Astrocyte (in vitro differentiated cells and primary cell): ENCODE measurements around the gene CDC73. TPM values are rescaled to one million over a fixed set of nuclear protein-coding genes. Genes with fewer than 3 reads are reported as not detected.
"Not testable (repeated sequence)": the region's sequence is repeated elsewhere in the genome, so short reads cannot be mapped to it uniquely, and the experiment has no call there.

Experiments
- DNase-seq: peaks from one replicate; pipeline ENCODE4 v3.0.0-alpha.2; 2010; ENCODE audit warnings: low read depth
- FAIRE-seq: peaks from 2 replicates; lab custom pipeline; 2011; peaks lifted over from hg19 to GRCh38; lab: Jason Lieb, UNC
- H2AFZ ChIP-seq: 2 replicates; pipeline ENCODE4 v1.6.0; 2012; ENCODE audit warnings: low read depth, low read length, inconsistent platforms
- H3K27ac ChIP-seq: 2 replicates; pipeline ENCODE4 v1.5.1; 2011; ENCODE audit warnings: low read depth, low read length, inconsistent platforms
- H3K27me3 ChIP-seq: 2 replicates; pipeline ENCODE4 v1.6.0; 2011; ENCODE audit warnings: low read length, inconsistent platforms; ENCODE audit not compliant: insufficient read depth
- H3K36me3 ChIP-seq: 2 replicates; pipeline ENCODE4 v1.5.1; 2011; ENCODE audit warnings: low read length, inconsistent platforms; ENCODE audit not compliant: insufficient read depth
- H3K4me1 ChIP-seq: 2 replicates; pipeline ENCODE4 v1.5.1; 2011; ENCODE audit warnings: low read length, inconsistent platforms; ENCODE audit not compliant: insufficient read depth
- H3K4me2 ChIP-seq: 2 replicates; pipeline ENCODE4 v1.6.0; 2012; ENCODE audit warnings: low read length, inconsistent platforms
- H3K4me3 ChIP-seq: 2 replicates; pipeline ENCODE4 v1.5.1; 2011; ENCODE audit warnings: low read depth, mild to moderate bottlenecking, low read length, inconsistent platforms; ENCODE audit not compliant: insufficient read depth
- H3K79me2 ChIP-seq: 2 replicates; pipeline ENCODE4 v1.6.0; 2012; ENCODE audit warnings: mild to moderate bottlenecking, low read length, inconsistent platforms; ENCODE audit not compliant: insufficient read depth
- H3K9ac ChIP-seq: 2 replicates; pipeline ENCODE4 v1.6.0; 2012; ENCODE audit warnings: mild to moderate bottlenecking, low read length, inconsistent platforms
- H3K9me3 ChIP-seq: 2 replicates; pipeline ENCODE4 v1.5.1; 2012; ENCODE audit warnings: low read depth, mild to moderate bottlenecking, low read length, inconsistent platforms; ENCODE audit not compliant: insufficient read depth
- H4K20me1 ChIP-seq: 2 replicates; pipeline ENCODE4 v1.6.0; 2012; ENCODE audit warnings: low read length, inconsistent platforms; ENCODE audit not compliant: insufficient read depth
- H3K27ac Mint-ChIP-seq: one replicate; pipeline ENCODE4 v1.8.0; 2021; ENCODE audit warnings: mild to moderate bottlenecking, mixed read lengths; ENCODE audit not compliant: unreplicated experiment
- H3K27me3 Mint-ChIP-seq: one replicate; pipeline ENCODE4 v1.8.0; 2021; ENCODE audit warnings: low read depth, mixed read lengths; ENCODE audit not compliant: unreplicated experiment
- H3K36me3 Mint-ChIP-seq: one replicate; pipeline ENCODE4 v1.8.0; 2021; ENCODE audit warnings: low read depth, mixed read lengths; ENCODE audit not compliant: unreplicated experiment
- H3K4me1 Mint-ChIP-seq: one replicate; pipeline ENCODE4 v1.8.0; 2021; ENCODE audit warnings: low read depth, mixed read lengths; ENCODE audit not compliant: unreplicated experiment
- H3K4me3 Mint-ChIP-seq: one replicate; pipeline ENCODE4 v1.8.0; 2021; ENCODE audit warnings: mild to moderate bottlenecking, moderate library complexity, mixed read lengths; ENCODE audit not compliant: unreplicated experiment
- H3K9me3 Mint-ChIP-seq: one replicate; pipeline ENCODE4 v1.8.0; 2021; ENCODE audit warnings: mild to moderate bottlenecking, mixed read lengths; ENCODE audit not compliant: unreplicated experiment
- EZH2 ChIP-seq: IDR thresholded peaks from 2 replicates; pipeline ENCODE4 v1.6.1; 2012; ENCODE audit warnings: mild to moderate bottlenecking, low read length, inconsistent platforms; ENCODE audit not compliant: insufficient read depth
- total RNA-seq: library from RNA; stranded (reverse); gene quantifications from 2 replicates; pipeline ENCODE4 v1.2.1, GENCODE V29; 2021
- TF ChIP-seq, protein P1 (sequence below): IDR thresholded peaks from 2 replicates; pipeline ENCODE4 v1.5.1; 2011; ENCODE audit warnings: low read depth, mild to moderate bottlenecking, inconsistent platforms, low read length, moderate library complexity; ENCODE audit not compliant: insufficient read depth

CDC73 gene
- total RNA-seq, 1 donor from 2014 or later: 77.7 TPM

DNA sequence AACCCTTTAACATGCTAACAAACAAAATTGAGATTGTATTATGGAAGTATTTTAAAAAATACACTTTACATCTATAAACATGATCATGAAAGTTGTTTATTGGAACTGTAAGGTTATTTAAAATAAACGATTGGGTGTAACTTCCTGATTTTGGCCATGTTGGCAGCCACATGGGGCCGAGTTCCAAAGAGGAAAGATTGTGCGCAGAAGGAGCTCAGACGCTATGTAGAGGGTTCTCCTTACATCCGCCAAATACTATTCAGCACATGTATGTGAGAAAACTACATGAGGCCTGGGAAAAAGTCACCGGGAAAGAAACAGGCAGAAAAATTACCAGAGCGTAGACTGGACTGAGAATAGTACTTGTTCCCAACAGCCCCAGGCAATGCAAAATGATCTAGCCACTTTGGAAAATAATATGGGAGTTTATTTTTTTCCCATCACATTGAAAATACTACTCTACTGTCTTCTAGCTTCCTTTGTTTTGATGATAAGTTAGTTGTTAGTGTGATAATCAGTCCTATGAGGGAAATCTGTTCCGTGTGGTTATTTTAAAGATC, 100.3 kb downstream of the CDC73 start:
- H3K27me3 ChIP-seq: no peaks in the 10 kb centered on the region
- FAIRE-seq (no peak), DNase-seq (no peak)
- no peak for TF ChIP-seq EZH2
- TF ChIP-seq, protein P1, sequence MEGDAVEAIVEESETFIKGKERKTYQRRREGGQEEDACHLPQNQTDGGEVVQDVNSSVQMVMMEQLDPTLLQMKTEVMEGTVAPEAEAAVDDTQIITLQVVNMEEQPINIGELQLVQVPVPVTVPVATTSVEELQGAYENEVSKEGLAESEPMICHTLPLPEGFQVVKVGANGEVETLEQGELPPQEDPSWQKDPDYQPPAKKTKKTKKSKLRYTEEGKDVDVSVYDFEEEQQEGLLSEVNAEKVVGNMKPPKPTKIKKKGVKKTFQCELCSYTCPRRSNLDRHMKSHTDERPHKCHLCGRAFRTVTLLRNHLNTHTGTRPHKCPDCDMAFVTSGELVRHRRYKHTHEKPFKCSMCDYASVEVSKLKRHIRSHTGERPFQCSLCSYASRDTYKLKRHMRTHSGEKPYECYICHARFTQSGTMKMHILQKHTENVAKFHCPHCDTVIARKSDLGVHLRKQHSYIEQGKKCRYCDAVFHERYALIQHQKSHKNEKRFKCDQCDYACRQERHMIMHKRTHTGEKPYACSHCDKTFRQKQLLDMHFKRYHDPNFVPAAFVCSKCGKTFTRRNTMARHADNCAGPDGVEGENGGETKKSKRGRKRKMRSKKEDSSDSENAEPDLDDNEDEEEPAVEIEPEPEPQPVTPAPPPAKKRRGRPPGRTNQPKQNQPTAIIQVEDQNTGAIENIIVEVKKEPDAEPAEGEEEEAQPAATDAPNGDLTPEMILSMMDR: no peak
- peaks cover 7% of the 10 kb centered on the region for H4K20me1 ChIP-seq
- H3K36me3 Mint-ChIP-seq: peaks cover 18% of the 10 kb centered on the region
- H3K9ac ChIP-seq: no peak overlapping the region
- H3K9me3 ChIP-seq: no peaks in the 10 kb centered on the region
- H3K27ac Mint-ChIP-seq: no peak overlapping the region
- no peak overlapping the region for H3K4me3 Mint-ChIP-seq
- no peaks in the 10 kb centered on the region for H3K27me3 Mint-ChIP-seq
- H2AFZ ChIP-seq: no peak overlapping the region
- no peaks in the 10 kb centered on the region for H3K9me3 Mint-ChIP-seq
- H3K27ac ChIP-seq: no peak overlapping the region
- peaks cover 7% of the 10 kb centered on the region for H3K4me1 Mint-ChIP-seq
- H3K4me1 ChIP-seq: no peaks in the 10 kb centered on the region
- H3K4me3 ChIP-seq: no peak overlapping the region
- H3K4me2 ChIP-seq: no peak overlapping the region
- peaks cover 16% of the 10 kb centered on the region for H3K79me2 ChIP-seq
- peaks cover 4% of the 10 kb centered on the region for H3K36me3 ChIP-seq

DNA sequence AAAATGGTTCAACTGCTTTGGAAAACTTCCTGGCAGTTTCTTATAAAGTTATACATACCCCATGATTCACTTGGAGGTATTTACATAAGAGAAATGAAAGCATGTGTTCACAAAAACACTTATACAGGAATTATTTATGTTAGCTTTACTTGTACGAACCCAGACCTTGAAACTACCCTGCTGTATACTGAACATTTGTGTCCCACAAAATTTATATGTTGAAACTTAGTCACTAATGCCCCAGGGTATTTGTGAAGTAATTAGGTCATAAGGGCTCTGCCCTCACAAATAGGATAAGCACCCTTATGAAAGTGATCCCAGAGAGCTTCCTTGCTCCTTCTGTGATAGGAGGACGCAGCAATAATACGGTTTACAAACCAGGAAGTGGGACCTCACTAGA, 107.3 kb downstream of the CDC73 start:
- Mint-ChIP-seq H3K27ac (no peak overlapping the region), H3K4me3 (no peak overlapping the region), H3K27me3 (no peaks in the 10 kb centered on the region), H3K4me1 (no peaks in the 10 kb centered on the region), H3K36me3 (peaks cover 14% of the 10 kb centered on the region), H3K9me3 (no peaks in the 10 kb centered on the region)
- H3K79me2 ChIP-seq: peaks cover 19% of the 10 kb centered on the region
- no peaks in the 10 kb centered on the region for H3K4me1 ChIP-seq
- no peak overlapping the region for H3K4me2 ChIP-seq
- H2AFZ ChIP-seq: no peak overlapping the region
- no peak overlapping the region for H3K9ac ChIP-seq
- H3K4me3 ChIP-seq: no peak overlapping the region
- no peak overlapping the region for H3K27ac ChIP-seq
- H3K9me3 ChIP-seq: no peaks in the 10 kb centered on the region
- peaks cover 8% of the 10 kb centered on the region for H3K36me3 ChIP-seq
- DNase-seq: no peak
- TF ChIP-seq EZH2: no peak
- TF ChIP-seq, protein P1: no peak
- no peak for FAIRE-seq
- H3K27me3 ChIP-seq: no peaks in the 10 kb centered on the region
- peaks cover 7% of the 10 kb centered on the region for H4K20me1 ChIP-seq

DNA sequence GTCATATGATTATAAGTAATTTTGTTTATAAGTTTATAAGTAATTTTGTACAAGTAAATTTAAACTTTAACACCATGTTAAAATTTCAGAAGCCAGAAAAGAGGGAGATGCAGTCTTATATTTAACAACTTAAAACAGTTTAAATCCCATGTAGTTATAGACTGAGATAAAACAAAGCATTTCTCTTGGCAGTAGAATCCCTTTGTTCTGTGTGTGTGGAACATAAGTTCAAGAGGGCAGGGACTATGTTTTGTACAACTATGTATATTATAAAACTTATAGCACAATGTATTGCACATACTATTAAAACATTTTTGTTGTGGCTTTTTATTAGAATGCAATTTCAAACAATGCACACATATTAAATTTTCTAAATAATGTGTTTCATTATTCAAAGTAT, 109.3 kb downstream of the CDC73 start:
- not testable (repeated sequence) for H3K4me1 ChIP-seq, H3K27ac Mint-ChIP-seq, H3K27me3 Mint-ChIP-seq, H3K27ac ChIP-seq, H3K4me3 ChIP-seq, H3K27me3 ChIP-seq, H3K4me1 Mint-ChIP-seq, H3K9me3 ChIP-seq, H3K9me3 Mint-ChIP-seq, FAIRE-seq, DNase-seq, H3K4me2 ChIP-seq, H3K4me3 Mint-ChIP-seq, H3K79me2 ChIP-seq, H4K20me1 ChIP-seq, H3K9ac ChIP-seq, H2AFZ ChIP-seq
- peaks cover 11% of the 10 kb centered on the region for H3K36me3 ChIP-seq
- peaks cover 11% of the 10 kb centered on the region for H3K36me3 Mint-ChIP-seq
